GM18526 (cell line): ENCODE measurements around the gene ATP8A2.

ENCODE experiments used
- POLR2A ChIP-seq: IDR thresholded peaks from 3 replicates; pipeline ENCODE4 v1.6.1; 2011; ENCODE audit not compliant: insufficient read length; ENCODE audit errors: extremely low read depth

The ATP8A2 gene

DNA sequence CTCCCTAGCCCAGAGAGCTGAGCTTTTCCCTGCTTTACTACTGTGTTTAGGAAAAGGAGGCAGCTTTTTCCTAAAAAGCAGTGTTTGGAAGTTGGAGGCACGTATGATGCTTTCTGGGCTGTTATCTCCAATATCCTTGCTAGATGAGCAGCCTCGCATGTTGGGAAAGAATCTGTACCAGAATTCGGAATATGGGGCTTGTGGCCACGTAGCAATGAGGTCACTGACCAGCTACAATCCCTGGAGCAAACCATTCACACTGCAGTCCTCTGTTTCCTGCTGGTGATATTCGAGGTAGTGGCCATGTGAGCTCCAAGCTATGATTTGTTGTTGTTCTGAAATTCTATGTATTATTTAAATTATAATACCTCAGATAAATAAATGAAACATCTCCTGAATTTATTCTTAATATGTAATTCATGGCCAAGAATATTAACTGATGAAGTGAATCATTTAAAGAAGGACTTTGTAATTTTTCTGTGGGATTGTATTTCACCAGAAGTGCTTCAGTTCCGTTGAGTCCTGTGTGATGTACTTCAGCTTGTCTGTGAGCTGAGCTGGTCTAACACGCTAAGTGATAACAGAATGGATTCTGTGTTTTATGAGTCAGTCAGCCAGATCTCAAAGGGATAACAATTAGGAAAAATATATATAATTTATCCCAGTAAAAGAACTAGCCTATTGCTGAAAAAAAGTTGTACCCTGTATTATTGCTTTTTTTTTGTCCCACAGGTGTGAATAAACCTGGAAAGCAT is 360.5 kb downstream of the ATP8A2 start:
- TF ChIP-seq POLR2A, result no peak

DNA sequence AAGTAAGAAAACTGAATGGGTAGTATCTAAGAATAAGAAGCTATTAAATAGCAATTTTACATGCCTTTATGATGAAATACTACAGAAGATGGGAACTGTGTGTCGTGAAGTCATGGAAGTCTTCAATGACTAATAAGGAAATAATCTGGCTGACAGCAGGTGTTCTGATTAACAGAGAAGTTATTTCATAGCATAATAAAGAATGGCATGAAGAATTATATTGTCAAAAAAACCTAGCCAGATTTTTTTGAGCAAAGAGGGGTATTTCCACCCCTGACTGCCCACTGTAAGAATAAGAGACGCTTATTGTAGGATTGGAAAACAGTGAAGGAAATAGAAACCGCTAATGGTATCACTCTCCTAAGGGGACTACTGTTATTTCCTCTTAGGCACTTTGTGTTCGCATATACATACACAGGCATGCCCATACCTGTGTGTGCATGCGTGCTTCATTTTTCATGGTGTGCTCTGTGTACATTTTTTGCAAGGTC is 361.3 kb downstream of the ATP8A2 start:
- no peak for TF ChIP-seq POLR2A

DNA sequence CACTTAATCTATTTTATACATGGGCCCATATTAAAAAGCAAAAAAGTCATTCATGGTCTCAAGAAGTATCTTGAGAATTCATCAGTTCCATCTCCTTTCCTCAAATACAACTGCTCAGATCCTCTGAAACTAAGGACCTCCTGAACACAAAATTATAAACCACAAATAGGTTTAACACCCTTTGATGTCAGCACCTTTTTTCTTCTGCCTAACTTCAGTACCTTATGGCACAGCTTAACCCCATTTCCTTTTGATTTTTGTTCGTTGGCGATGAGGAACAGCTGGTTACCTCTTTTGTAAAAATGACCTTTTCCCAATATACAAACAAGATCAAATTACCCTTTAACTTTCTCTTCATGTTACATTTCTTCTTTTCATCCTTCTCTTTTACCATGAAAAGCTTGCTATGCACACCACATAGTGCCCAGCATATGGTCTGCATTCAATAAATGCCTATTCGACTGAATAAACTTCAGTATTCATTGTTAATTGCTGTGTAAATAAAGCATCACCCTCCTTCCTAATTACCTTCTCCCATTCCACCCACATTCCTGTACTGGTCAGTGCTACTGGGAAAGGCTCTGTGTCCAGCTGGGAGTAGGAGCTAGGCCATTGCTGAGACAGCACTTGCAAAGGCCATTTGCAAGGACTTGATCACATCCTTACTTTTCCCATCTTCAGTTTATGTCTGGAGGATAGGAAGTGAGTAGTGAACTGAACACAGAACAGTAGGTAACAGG is 362.1 kb downstream of the ATP8A2 start:
- TF ChIP-seq POLR2A, result no peak

DNA sequence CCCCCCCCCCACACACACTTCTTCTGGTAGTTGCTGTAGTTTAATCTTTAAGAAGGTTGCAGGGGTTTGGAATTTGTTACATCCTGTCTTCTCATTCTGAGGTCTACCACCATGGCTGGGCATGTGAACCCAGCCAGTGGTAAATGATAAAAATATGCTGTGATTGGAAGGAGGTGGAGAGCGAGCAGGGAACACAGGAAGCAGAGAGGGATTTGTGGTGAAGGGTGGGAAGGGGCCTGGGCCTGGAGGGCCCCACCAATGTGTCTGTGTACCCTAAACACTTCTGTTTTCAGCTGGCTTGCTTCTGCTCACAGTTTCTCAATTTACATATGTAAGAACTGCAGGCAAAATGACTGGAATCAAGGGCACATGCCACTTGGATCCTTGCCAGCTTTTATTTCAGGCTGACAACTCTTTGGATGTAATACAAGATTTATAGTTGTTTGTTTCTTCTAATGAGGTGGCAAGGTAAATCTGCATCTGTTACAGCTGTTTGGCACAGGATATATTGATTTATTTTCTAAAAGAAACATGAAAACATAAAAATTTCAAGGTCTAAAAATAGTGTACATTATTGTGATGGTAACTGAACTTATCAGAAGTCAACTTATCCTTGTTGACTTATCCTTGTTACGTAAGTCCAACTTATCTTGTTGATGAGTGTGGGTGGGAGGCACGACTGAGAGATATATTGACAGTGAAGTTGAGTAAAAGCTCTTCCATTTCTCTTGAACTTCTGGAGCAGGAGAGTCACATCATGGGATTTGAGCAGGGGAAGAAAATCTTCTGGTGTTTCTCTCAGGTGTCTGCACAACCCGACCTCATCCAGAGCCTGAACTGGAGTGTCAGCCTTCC is 366.8 kb downstream of the ATP8A2 start:
- no peak for TF ChIP-seq POLR2A

DNA sequence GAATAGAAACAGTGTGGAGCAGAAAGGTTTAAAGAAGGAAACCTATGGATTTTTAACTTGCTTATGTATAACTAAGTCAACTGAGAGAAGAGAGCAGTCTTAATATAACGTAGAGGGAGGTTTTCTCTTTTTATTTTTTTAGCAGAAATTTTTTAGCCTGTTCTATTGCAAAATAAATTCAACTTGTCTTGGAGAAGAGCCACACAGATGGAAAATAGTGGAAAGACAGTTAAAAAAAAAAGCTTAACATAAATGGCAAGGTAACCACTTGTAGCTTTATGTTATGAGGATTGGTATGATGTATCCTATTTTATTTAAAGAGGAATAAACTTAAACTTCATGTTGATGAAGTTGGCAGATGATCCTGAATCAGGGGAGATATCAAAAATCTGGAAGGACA is 367.6 kb downstream of the ATP8A2 start:
- TF ChIP-seq POLR2A, result no peak

DNA sequence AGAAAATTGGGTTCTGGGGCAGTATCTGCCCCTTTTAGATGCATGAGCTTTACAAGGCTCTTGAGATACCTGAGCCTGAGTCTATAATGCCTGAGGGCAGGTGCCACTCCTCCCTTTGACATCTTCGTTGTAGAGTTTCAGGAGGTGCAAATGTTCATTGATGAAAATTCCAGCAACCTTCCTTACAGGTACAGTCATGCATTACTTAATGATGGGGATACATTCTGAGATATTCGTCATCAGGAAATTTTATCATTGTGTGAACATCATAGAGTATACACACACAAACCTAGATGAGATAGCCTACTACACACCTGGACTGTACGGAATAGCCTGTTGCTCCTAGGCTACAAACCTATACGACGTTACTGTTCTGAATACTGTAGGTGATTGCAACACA is 370.0 kb downstream of the ATP8A2 start:
- TF ChIP-seq POLR2A, result no peak

DNA sequence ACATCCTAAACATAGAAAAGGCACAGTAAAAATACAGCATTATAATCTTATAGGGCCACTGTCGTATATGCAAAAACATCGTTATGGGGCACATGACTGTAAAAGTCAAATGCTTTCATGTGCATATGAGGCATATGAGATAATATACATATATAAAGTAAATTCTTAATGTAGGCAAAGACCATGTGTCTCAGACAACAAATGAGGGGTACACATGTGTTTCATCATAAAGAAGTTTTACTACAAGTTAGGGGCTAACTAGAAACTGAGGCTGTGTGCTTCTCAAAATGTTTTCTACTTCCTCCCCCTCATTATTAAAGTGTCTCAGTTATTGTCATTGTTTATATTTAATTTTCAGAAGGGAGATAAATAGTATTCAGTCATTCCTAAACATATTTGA is 370.4 kb downstream of the ATP8A2 start:
- no peak for TF ChIP-seq POLR2A

DNA sequence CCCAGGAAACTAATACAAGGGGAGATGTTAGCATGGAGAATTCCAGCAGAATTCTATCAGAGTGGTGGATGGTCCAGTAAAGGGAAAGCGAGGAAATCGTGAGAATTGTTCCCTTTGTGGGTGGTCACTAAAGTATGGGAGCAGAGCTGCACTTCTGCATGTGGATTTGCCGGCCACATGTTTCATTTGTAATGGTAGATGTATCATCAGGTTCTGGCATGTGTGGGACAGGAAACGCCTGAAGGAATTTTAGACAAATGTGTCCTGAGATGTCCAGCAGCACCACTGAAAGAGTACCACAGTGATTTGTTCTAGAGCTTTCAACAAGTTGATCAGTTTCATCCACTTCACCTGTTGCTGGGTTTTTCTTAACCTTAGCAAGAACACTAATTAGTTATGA is 371.6 kb downstream of the ATP8A2 start:
- TF ChIP-seq POLR2A, result no peak

DNA sequence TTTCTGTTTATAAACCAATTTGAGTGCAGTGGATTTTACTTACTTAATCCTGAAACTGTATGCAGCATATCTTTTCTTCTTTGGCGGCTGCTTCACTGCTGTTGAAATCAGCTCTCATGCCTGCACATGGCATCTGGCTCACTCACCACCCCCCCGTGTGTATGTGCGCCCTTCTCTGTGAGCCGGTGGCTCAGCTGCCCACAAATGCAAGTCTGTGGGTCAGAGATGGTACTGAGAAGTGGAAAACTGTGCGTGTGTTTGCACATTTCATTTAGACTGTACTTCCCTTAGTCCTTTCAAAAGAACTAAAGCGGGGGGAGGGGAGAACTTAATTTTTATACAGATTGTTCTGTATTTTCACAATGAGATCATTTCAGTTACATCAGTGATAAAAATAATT is 372.4 kb downstream of the ATP8A2 start:
- no peak for TF ChIP-seq POLR2A

DNA sequence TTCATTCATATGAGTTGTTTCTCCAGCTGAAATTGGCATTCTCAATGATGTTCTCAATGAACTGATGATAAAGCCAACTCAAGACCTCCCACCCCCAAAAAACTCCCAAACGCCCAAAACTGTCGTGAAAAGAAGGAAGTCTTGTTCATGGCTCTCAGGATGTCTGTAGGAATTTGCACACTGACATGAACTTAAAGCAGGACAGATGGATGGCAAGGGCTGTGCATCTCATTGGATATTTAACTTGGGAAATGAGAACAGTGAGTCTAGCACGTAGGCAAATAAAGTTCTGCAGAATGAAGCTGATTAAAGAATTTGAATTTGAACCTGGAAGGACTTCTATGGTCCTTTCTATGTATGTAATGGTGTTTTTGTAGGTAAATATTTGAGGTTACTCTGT is 374.4 kb downstream of the ATP8A2 start:
- TF ChIP-seq POLR2A, result no peak

DNA sequence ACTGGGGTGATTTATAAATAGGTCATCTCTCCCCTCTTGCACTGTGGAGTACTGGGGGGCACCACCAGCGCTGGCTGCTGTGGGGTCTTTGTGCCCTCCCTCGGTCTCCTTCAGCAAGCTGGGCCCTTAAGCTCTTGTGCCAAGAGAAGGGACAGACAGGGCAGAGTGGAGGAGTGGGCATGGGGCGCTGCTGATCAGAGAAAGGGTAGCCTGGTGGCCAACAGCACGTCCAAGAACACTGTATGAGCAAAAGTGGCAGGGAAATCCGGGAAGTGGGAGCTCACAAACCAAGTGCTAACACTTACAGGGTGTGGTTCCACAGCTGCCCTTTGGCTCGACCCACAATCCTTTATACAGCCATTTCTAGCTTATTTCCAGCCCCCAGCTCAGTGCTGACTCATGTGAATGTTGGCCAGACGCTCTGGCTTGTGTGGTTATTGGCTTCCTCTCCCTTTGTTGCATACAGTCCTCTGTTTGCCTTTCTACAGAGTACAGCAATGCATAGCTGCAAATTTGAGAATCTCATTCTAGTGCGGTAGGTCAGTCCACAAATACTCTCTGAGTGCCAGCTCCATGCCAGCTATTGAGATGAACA is 381.3 kb downstream of the ATP8A2 start:
- no peak for TF ChIP-seq POLR2A

DNA sequence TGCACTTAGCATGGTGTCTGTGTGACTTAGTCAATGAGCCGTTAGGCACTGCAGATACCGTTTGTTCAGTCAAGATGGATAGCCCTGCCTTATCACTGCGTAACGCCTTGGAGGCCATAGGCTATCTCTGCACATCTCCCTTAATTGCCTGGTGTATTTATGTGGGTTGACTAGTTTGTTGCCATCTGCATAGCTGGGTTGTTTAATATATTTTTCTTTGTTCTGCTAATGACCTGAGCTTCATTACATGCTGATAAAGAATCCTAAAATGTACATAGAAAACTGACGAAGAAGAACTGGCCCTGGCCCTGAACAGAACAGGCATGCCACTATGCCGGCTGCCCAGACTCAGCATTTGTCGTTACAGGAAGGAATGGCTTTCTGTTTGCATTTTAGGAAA is 382.2 kb downstream of the ATP8A2 start:
- no peak for TF ChIP-seq POLR2A

DNA sequence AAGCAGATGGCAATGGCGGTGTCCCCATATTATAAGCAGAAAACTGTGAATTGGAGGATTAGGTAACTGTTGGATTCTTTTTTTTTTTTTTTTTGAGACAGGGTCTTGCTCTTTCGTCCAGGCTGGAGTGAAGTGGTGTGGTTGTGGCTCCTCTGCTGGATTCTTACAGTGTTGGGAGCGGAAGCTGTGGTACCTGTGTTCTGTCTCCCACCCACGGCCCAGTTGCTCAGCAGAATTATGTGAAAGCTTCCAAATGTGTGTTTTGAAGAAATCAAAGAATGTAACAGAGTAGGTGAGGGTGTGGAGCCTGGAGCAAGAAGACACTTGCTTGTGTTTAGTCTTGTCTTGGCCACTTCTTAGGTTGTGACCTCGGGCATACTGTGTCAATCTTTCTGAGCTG is 384.5 kb downstream of the ATP8A2 start:
- TF ChIP-seq POLR2A, result no peak

DNA sequence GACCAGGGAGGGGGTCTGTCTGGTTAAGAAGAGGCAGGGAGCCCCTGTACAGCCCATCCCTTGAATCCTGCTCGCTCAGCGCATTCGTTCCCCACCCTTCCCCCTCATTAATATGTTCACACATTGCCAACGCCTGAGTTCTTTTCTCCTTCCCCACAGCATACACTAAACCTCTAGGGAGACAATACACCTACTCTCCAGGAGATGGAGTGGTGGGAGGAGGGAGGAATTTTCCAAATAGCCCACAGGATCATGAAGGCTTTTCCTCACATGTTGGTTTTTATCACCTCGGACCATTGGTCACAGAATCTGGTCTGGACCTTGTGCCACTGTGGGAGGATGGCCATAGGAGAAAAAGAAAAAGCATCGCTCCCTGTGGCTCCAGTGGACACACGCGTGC is 385.1 kb downstream of the ATP8A2 start:
- TF ChIP-seq POLR2A, result no peak

DNA sequence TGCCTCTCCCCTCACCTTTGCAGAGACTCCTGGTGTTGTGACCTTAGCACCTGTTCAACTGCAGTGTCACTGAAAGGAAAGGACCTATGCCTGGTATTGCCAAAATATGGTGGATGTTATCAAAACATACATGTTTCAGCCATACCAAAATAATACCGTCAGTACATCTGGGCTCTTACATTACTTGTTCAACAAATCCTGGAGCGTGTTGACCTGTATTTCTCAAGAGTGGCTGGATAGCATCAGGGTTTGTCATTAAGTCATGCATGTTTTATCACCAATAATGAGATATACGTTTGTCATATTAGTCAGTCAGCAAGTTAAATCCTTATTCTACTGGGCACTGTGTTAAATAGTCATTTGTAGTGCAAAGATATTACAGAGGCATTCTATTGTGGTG is 389.3 kb downstream of the ATP8A2 start:
- no peak for TF ChIP-seq POLR2A
